NCI-H2107 treated with DMSO at 0.1 percent for 48 hours (cell line): ENCODE measurements around the gene MRPS23.

ENCODE experiments used
- DNase-seq: peaks from one replicate; lab custom pipeline; 2025; ENCODE audit not compliant: unreplicated experiment; lab: John Stamatoyannopoulos, UW

MRPS23 gene

DNA sequence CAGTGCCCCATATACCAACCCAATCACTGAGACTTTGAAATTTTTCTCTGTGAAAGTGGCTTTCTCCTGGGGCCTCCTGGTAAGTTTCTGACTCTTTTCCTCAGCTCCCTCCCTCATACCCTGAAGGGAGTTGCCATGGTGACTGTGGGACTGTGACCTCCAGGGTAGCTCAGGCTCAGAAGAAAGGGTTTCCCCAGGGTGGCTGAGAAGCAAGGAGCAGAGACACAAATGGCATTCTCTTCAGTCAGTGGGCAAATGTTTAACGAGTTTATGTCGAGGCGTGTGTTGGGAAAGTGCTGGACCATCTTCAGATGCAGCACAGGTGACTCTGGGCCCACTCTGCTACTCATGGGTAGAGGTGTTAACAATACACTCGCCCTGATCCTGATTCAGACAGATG, 46.8 kb downstream of the MRPS23 start:
- DNase-seq: no peak

DNA sequence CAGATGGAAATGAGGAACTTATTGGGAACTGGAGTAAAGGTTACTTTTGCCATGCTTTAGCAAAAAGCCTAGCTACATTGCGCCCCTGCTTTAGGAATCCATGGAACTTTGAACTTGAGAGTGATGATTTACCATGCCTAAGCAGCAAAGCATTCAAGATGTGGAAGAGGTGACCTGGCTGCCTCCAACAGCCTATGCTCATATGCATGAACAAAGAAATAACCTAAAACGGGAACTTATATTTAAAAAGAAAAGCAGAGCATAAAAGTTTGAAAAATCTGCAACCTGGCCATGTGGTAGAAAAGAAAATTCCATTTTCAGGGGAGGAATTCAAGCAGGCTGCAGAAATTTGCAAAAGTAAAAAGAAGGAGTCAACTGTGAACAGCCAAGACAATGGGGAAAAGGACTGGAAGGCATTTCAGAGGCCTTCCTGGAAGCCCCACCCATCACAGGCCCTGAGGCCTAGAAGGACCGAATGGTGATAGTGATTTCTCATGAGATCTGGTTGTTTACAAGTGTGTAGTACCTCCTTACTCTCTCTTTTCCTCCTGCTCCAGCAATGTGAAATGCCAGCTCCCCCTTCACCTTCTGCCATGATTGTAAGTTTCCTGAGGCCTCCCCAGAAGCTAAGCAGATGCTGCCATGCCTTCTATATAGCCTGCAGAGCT, 48.7 kb downstream of the MRPS23 start:
- DNase-seq: no peak

DNA sequence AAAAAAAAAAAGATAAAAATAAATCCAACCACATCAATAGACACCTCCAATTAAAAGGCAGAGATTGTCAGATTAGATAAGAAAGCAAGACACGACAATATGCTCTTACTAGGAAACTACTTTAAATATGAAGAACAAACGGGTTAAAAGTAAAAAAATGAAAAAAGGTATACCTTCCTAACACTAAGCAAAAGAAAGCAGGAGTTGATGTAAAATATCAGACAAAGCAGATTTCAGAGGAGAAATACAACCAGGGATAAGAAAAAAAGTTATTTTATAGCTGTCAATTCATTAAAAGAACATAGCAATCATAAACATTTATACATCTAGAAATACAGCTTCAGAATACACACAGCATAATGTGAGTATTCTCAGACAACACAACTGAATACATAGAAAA, 55.0 kb downstream of the MRPS23 start:
- DNase-seq: no peak

DNA sequence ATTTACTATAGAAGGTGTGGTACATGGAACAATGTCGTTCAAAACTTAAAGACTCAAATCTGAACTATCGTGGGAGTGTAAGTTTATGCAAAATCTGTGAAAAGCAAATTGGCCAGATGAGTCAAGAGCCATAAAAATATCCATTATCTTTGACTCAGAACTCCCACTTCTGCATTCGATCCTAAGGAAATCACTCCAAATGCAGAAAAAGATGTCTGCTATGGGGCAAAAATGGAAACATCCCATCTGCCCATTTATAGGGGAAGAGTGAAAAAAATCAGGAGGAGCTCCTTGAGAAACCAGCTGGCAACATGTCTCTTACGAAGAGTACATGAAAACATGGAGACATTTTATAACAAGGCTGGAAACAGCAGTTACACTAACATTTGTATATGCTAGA, 61.1 kb downstream of the MRPS23 start:
- DNase-seq: no peak

DNA sequence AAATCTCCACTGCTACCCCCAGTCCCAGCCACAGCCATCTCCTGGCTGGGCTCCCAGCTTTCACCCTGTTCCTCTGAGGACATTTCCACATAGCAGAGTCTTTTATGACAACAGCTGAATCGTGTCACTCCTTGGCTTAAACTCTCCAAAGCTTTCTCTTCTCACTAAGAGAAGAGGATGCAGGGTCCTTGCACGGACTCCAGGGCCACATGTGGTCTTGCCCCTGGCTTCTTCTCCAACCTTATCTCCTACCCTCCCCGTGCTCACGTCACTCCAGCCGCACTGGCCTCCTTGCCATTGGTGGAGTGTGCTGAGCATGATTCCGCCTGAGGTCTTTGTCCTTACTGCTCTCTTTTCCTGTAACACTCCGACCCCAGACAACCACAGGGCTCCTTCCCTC, 64.8 kb downstream of the MRPS23 start:
- no peak for DNase-seq
